Gastroesophageal sphincter (tissue), 4 donors: ENCODE data around the gene TFEB. TPM values are rescaled to one million over a fixed set of nuclear protein-coding genes. Genes with fewer than 3 reads are reported as not detected.

Source experiments
- ATAC-seq: fragments of 150-250 bp; one replicate; pipeline ENCODE4 v1.9.1; 2016; ENCODE audit warnings: mild to moderate bottlenecking, moderate library complexity
- H3K27ac ChIP-seq, 4 donors: fragments of 200-600 bp; sonication (generic) in 3 of 4; 1 replicate in 3 of 4; 2 replicates in 1 of 4; pipeline ENCODE4 v1.5.1; 2016 to 2019
- H3K27me3 ChIP-seq: fragments of 200-600 bp; sonication (generic); one replicate; pipeline ENCODE4 v1.5.1; 2019
- H3K36me3 ChIP-seq, 2 donors: fragments of 200-600 bp; sonication (generic); one replicate each; pipeline ENCODE4 v1.5.1; 2019; ENCODE audit warnings: control low read depth in 1 of 2
- H3K4me1 ChIP-seq, 3 donors: fragments of 200-600 bp; sonication (generic); 1 replicate in 2 of 3; 2 replicates in 1 of 3; pipeline ENCODE4 v1.5.1; 2016 to 2019; ENCODE audit warnings: control low read depth in 2 of 3
- H3K4me3 ChIP-seq, 2 donors: fragments of 200-600 bp; sonication (generic); one replicate each; pipeline ENCODE4 v1.5.1; 2019; ENCODE audit warnings: mild to moderate bottlenecking in 1 of 2, moderate library complexity in 1 of 2
- H3K9me3 ChIP-seq, 3 donors: fragments of 200-600 bp; sonication (generic); one replicate each; pipeline ENCODE4 v1.5.1; 2017 to 2019; ENCODE audit warnings: control low read depth in 2 of 3
- EP300 ChIP-seq: sonication (generic); formaldehyde crosslinking; IDR thresholded peaks from one replicate; pipeline ENCODE4 v1.6.1; 2017; ENCODE audit warnings: antibody characterized with exemption, mild to moderate bottlenecking
- POLR2A ChIP-seq, 2 donors: fragments of 450-650 bp; IDR thresholded peaks; one replicate each; pipeline ENCODE4 v1.6.1; 2017; ENCODE audit warnings: antibody characterized with exemption in 2 of 2, mild to moderate bottlenecking in 2 of 2, moderate library complexity in 1 of 2
- POLR2AphosphoS5 ChIP-seq: sonication (generic); formaldehyde crosslinking; IDR thresholded peaks from one replicate; pipeline ENCODE4 v1.6.1; 2017; ENCODE audit warnings: antibody characterized with exemption
- WGBS, 2 donors: methylation state at CpG; one replicate each; pipeline ENCODE4 v1.1.5; 2018; ENCODE audit warnings: low coverage in 1 of 2; 5-methylcytosine and 5-hydroxymethylcytosine counted together
- total RNA-seq, 4 donors: library from RNA; depleted of rRNA; stranded (reverse); fragments of >200 nt; gene quantifications; one replicate each; pipeline ENCODE4 v1.1.0, GENCODE V29; 2016
- TF ChIP-seq, protein P1 (sequence below), 4 experiments: fragments of 200-600 bp in 2 of 4; fragments of 450-650 bp in 2 of 4; sonication (generic) in 1 of 4; IDR thresholded peaks; one replicate each; pipeline ENCODE4 v1.5.1; 2017 to 2019; ENCODE audit warnings: antibody characterized with exemption in 4 of 4, mild to moderate bottlenecking in 2 of 4, moderate library complexity in 2 of 4

Gene TFEB
- total RNA-seq, 4 donors from 2014 or later: 16.6 to 42.8 (median 26.1) TPM

DNA sequence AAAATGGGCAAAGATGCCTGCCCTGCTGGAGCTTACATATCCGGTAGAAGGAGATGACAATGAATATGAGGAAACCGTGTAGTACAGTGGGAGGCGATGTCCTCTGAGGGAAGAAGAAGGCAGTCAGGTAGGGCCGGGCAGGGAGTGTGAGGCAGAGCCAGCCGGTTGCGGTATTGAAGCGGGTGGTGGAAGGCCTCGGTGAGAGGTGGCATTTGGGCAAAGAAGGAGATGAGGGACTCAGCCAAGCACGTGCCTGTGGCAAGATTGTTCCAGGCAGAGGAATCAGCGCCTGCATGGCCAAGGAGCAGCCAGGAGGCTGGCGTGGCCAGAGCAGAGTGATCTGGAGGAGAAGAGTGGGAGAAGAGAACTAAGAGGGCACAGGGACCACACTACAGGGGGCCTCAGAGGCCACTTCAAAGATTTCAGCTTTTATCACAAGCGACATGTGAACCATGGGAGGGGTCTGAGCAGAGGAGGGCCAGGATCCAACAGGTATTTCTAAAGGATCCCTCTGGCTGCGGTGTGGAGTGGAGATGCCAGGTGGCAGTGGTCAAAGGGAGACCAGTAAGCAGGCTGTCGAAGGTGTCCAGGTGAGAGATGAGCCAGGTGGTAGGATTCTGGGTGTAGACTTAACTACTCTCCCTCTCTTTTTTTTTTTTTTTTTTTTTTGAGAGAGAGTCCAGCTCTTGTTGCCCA is 83.3 kb downstream of the TFEB start:
- H3K4me1 ChIP-seq: peaks cover 0 to 5% (median 0%) of the 10 kb centered on the region in 3 donors
- ATAC-seq: no peak
- 89 to 90% methylated on average over 9 to 10 of the region's 14 CpGs for WGBS, 2 donors
- TF ChIP-seq POLR2A (IDR thresholded peaks at IDR 0.05) (no peak), POLR2AphosphoS5 (no peak), EP300 (no peak)
- TF ChIP-seq, protein P1, sequence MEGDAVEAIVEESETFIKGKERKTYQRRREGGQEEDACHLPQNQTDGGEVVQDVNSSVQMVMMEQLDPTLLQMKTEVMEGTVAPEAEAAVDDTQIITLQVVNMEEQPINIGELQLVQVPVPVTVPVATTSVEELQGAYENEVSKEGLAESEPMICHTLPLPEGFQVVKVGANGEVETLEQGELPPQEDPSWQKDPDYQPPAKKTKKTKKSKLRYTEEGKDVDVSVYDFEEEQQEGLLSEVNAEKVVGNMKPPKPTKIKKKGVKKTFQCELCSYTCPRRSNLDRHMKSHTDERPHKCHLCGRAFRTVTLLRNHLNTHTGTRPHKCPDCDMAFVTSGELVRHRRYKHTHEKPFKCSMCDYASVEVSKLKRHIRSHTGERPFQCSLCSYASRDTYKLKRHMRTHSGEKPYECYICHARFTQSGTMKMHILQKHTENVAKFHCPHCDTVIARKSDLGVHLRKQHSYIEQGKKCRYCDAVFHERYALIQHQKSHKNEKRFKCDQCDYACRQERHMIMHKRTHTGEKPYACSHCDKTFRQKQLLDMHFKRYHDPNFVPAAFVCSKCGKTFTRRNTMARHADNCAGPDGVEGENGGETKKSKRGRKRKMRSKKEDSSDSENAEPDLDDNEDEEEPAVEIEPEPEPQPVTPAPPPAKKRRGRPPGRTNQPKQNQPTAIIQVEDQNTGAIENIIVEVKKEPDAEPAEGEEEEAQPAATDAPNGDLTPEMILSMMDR (IDR thresholded peaks at IDR 0.05): no peak
- peaks cover 45% of the 10 kb centered on the region for H3K27me3 ChIP-seq
- H3K9me3 ChIP-seq: no peaks in the 10 kb centered on the region
- no peak overlapping the region for H3K4me3 ChIP-seq
- H3K36me3 ChIP-seq: no peaks in the 10 kb centered on the region
- H3K27ac ChIP-seq: no peak overlapping the region

DNA sequence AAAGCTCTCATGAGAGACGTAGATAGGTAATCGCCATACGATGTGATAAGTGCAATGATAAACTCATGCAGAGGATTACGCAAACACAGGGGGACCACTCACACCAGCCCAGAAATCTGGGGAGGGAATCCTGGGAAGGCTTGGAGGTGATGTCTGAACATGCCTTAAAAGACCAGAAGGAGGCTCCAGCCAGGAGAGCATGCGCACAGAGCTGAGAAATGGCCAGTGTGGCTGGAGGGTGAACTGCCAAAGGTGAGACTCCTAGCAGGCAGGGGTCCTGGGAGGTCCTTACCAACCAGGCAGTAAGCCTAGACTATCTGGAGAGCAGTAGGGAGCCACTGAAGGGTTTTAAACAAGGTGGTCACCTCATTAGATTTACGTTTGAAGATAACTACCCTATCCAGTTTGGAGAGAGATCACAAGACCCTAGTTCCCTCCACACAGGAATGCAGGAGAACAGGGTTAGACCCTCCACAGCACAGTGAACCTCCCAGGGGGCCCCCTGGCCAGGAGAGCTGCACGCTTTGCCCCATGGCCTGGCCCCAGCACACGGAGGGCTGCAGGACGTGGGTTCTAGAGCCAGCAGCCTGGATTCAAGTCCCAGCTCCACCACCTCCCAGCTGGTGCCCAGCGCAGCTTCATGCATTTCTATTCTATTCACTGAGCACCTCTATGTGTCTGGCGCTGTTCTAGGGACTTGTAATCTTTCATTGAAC is 84.0 kb downstream of the TFEB start:
- H3K9me3 ChIP-seq: no peaks in the 10 kb centered on the region
- 76 to 100% methylated on average over 2 to 4 of the region's 11 CpGs for WGBS, 2 donors
- no peak overlapping the region for H3K4me3 ChIP-seq
- no peaks in the 10 kb centered on the region for H3K36me3 ChIP-seq
- H3K4me1 ChIP-seq: peaks cover 0 to 3% (median 0%) of the 10 kb centered on the region in 3 donors
- TF ChIP-seq EP300: no peak
- H3K27me3 ChIP-seq: peaks cover 43% of the 10 kb centered on the region
- ATAC-seq: no peak
- H3K27ac ChIP-seq: no peak overlapping the region

DNA sequence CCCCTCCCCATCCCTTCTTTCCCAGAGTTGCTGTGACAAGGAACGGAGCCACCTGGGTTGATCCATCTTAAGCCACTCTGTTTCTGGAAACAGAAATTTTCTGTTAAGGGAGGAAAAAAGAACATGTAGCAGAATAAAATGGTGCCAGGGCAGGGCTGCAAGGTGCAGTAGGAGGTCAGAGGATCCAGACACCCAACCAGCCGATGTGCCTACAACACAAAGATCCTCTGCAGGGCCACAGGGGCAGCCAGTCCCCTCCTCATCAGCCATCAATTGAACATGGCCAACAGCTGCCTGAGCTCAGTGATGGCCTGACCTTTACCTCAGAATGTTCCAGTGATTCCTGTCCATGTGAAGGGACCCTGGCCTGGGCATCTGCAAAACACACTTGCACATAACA is 85.3 kb downstream of the TFEB start:
- ATAC-seq: no peak
- no peak overlapping the region for H3K27ac ChIP-seq
- whole genome bisulfite sequencing, 2 donors: 100% methylated on average over 1 of the region's 2 CpGs; no CpG with 5 or more reads in 1 of the 2 donors
- no peak overlapping the region for H3K4me3 ChIP-seq
- no peaks in the 10 kb centered on the region for H3K9me3 ChIP-seq
- H3K27me3 ChIP-seq: peaks cover 40% of the 10 kb centered on the region
- TF ChIP-seq EP300: no peak
- no peak for TF ChIP-seq POLR2A (IDR thresholded peaks at IDR 0.05)
- TF ChIP-seq POLR2AphosphoS5: no peak
- TF ChIP-seq, protein P1 (IDR thresholded peaks at IDR 0.05): no peak
- H3K36me3 ChIP-seq: no peaks in the 10 kb centered on the region
- no peaks in the 10 kb centered on the region for H3K4me1 ChIP-seq

DNA sequence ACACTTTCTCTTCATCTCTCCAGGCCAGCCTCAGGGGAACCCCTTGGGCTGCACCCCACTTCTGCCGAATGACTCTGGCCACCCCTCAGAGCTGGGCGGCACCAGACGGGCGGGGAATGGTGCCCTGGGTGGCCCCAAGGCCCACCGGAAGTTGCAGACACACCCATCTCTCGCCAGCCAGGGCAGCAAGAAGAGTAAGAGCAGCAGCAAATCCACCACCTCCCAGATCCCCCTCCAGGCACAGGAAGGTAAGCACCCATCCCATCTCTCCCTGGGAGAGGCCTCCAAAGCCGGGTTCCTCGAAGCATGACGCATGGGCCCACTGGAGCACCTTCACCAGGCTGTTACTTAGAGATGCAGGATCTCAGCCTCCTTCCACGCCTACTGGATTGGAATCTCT is 85.8 kb downstream of the TFEB start:
- Histone ChIP-seq H3K9me3 (no peaks in the 10 kb centered on the region), H3K36me3 (no peaks in the 10 kb centered on the region), H3K27ac (no peak overlapping the region), H3K4me1 (no peaks in the 10 kb centered on the region), H3K27me3 (peaks cover 43% of the 10 kb centered on the region), H3K4me3 (no peak overlapping the region)
- ATAC-seq: no peak
- no peak for TF ChIP-seq POLR2AphosphoS5
- TF ChIP-seq EP300: no peak
- TF ChIP-seq, protein P1 (IDR thresholded peaks at IDR 0.05): no peak
- no peak for TF ChIP-seq POLR2A (IDR thresholded peaks at IDR 0.05)
- 100% methylated on average over 1 of the region's 10 CpGs; no CpG with 5 or more reads in 1 of the 2 donors for WGBS, 2 donors

DNA sequence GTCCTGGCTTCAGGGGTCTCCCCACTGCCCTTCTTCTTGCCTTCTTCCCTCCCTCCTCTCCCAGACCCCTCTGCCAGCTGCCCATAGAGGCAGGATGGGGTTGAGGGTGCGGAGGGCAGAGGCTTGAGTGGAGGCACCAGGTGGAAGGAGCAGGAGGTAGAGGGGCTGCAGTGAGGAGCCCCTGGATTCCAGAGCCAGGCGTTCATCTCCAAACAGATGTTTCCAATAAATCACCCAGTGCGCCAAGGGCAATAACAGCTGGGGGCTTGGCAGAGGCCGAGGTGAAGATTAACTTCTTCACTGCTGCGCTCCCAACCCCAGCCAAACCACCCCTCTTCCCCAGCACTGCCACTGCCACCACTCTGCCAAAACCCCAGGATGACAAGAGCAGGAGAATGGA is 86.5 kb downstream of the TFEB start:
- WGBS, 2 donors: 58% methylated on average over 2 of the region's 5 CpGs; no CpG with 5 or more reads in 1 of the 2 donors

More for the DNA sequence above, 86.5 kb downstream of the TFEB start:
- Histone ChIP-seq H3K9me3 (no peaks in the 10 kb centered on the region), H3K36me3 (no peaks in the 10 kb centered on the region), H3K4me1 (no peaks in the 10 kb centered on the region), H3K27ac (no peak overlapping the region), H3K27me3 (peaks cover 38% of the 10 kb centered on the region), H3K4me3 (no peak overlapping the region)
- no peak for ATAC-seq
- TF ChIP-seq POLR2A (IDR thresholded peaks at IDR 0.05) (no peak), POLR2AphosphoS5 (no peak), EP300 (no peak)
- TF ChIP-seq, protein P1 (IDR thresholded peaks at IDR 0.05): no peak
